Measurements from ENCODE around the gene TMA16. TPM values are rescaled to one million over a fixed set of nuclear protein-coding genes. Genes with fewer than 3 reads are reported as not detected.

Gene TMA16
- total and polyA plus RNA-seq, 2 of the 8 experiments (the other 6 are each of a cell fraction or from before 2014, with no cell fraction given): 8.0 to 64.2 TPM

- no peak for TF ChIP-seq E2F6 (IDR thresholded peaks at IDR 0.05)
- TF ChIP-seq SAP30 (IDR thresholded peaks at IDR 0.05; ENCODE audit: insufficient read depth, insufficient replicate concordance, low read length): no peak
- TF ChIP-seq CEBPB (IDR thresholded peaks at IDR 0.05; ENCODE audit: low read depth, low read length): no peak
- no peak for TF ChIP-seq CHD2 (IDR thresholded peaks at IDR 0.05; ENCODE audit: low read length)
Measured at GRCh38 chr4:163550869-163551267, 56.4 kb downstream of the TMA16 start (continued).
